K562 (cell line): ENCODE results near the gene ELF2. TPM values are rescaled to one million over a fixed set of nuclear protein-coding genes. Genes with fewer than 3 reads are reported as not detected.
"Not testable (repeated sequence)": the region's sequence is repeated elsewhere in the genome, so short reads cannot be mapped to it uniquely, and the experiment has no call there.

Experiments
- ATAC-seq: fragments of 200-7000 bp; cut with Tn5 transposase; 3 replicates; pipeline ENCODE4 v1.9.1; 2020; ENCODE audit warnings: moderate library complexity
- BruUV-seq: library from RNA; stranded (reverse); fragments of 400-500 nt; replicated peaks from 2 replicates; lab custom pipeline; 2021; lab: Mats Ljungman, UMichigan
- CTCF ChIA-PET: fragments of 300-600 bp; formaldehyde crosslinking; extraction: SDS; loops from one replicate; lab custom pipeline; 2021; ENCODE audit warnings: low intra/inter-chr PET ratio; lab: Yijun Ruan, JAX
- POLR2A ChIA-PET: fragments of 300-600, 350-650 bp; sonication (Branson Sonifier 250); formaldehyde crosslinking; extraction: SDS; loops from one replicate; lab custom pipeline; 2021; ENCODE audit warnings: antibody characterized with exemption, inconsistent platforms; lab: Yijun Ruan, JAX
- DNase-seq, 4 experiments: peaks; one replicate each; pipeline versions ENCODE4 v3.0.0 to v3.0.0-alpha.2; 2011 to 2018; ENCODE audit warnings: low spot score in 3 of 4, mixed read lengths in 3 of 4; ENCODE audit errors: extremely low read depth in 1 of 4
- FAIRE-seq: peaks from 2 replicates; lab custom pipeline; 2011; peaks lifted over from hg19 to GRCh38; lab: Jason Lieb, UNC
- H2AFZ ChIP-seq: 2 replicates; pipeline ENCODE4 v1.6.0; 2011; ENCODE audit warnings: low read depth, low read length, control low read depth, inconsistent platforms
- H3K27ac ChIP-seq: fragments of 200-600 bp; 3 replicates; pipeline ENCODE4 v1.8.0; 2011; ENCODE audit warnings: low read depth, mild to moderate bottlenecking, control low read depth, inconsistent platforms, low read length, moderate library complexity, mixed read lengths; ENCODE audit errors: extremely low read depth
- H3K27me3 ChIP-seq, 2 experiments: fragments of 300-600 bp in 1 of 2; 2 replicates in 1 of 2; 3 replicates in 1 of 2; pipeline versions ENCODE4 v1.6.0 to v1.8.0; 2011; ENCODE audit warnings: inconsistent platforms in 2 of 2, low read length in 2 of 2, mild to moderate bottlenecking in 1 of 2, mixed read lengths in 1 of 2, moderate library complexity in 1 of 2; ENCODE audit not compliant: control insufficient read depth in 2 of 2, insufficient read depth in 2 of 2
- H3K36me3 ChIP-seq: fragments of 300-600 bp; 3 replicates; pipeline ENCODE4 v1.8.0; 2011; ENCODE audit warnings: mild to moderate bottlenecking, low read length, inconsistent platforms; ENCODE audit not compliant: control insufficient read depth, insufficient read depth
- H3K4me1 ChIP-seq, 2 experiments: fragments of 200-600 bp in 1 of 2; replicated peaks in 1 of 2; 2 replicates in 1 of 2; 3 replicates in 1 of 2; pipeline versions ENCODE4 v1.5.1 to v1.8.0; 2011; ENCODE audit warnings: inconsistent platforms in 2 of 2, low read length in 2 of 2, mild to moderate bottlenecking in 1 of 2, mixed read lengths in 1 of 2, moderate library complexity in 1 of 2; ENCODE audit not compliant: control insufficient read depth in 2 of 2, insufficient read depth in 2 of 2
- H3K4me2 ChIP-seq: 2 replicates; pipeline ENCODE4 v1.6.1; 2011; ENCODE audit warnings: low read length, control low read depth, inconsistent platforms, mixed read lengths; ENCODE audit not compliant: insufficient read depth
- H3K4me3 ChIP-seq: fragments of 200-600 bp; sonication (generic), shearing (Covaris generic); 2 replicates; pipeline ENCODE4 v1.5.1; 2016; ENCODE audit warnings: control low read depth, inconsistent platforms
- H3K79me2 ChIP-seq: fragments of 200-600 bp; 3 replicates; pipeline ENCODE4 v1.8.0; 2011; ENCODE audit warnings: low read length, inconsistent platforms; ENCODE audit not compliant: control insufficient read depth, insufficient read depth
- H3K9ac ChIP-seq, 2 experiments: 2 replicates each; pipeline versions ENCODE4 v1.6.0 to v1.6.1; 2011; ENCODE audit warnings: low read depth in 2 of 2, low read length in 2 of 2, control low read depth in 1 of 2, inconsistent platforms in 1 of 2, mild to moderate bottlenecking in 1 of 2, mixed read lengths in 1 of 2; ENCODE audit not compliant: insufficient read depth in 1 of 2
- H3K9me1 ChIP-seq: one replicate; pipeline ENCODE4 v1.6.0; 2011; ENCODE audit warnings: inconsistent platforms, mild to moderate bottlenecking, low read length, moderate library complexity; ENCODE audit not compliant: control insufficient read depth, insufficient read depth
- H3K9me3 ChIP-seq: replicated peaks from 2 replicates; pipeline ENCODE4 v1.5.1; 2011; ENCODE audit warnings: low read depth, low read length, inconsistent platforms; ENCODE audit not compliant: control insufficient read depth, insufficient read depth
- H4K20me1 ChIP-seq: replicated peaks from 2 replicates; pipeline ENCODE4 v1.6.1; 2011; ENCODE audit warnings: low read length, inconsistent platforms, mixed read lengths; ENCODE audit not compliant: control insufficient read depth, insufficient read depth
- DLX4 ChIP-seq: fragments of 250-450 bp; sonication (Bioruptor Pico); IDR thresholded peaks from 2 replicates; pipeline ENCODE4 v1.6.1; 2021; ENCODE audit warnings: mild to moderate bottlenecking
- DNMT1 ChIP-seq: fragments of 450-650 bp; IDR thresholded peaks from 2 replicates; pipeline ENCODE4 v1.6.1; 2016; ENCODE audit warnings: antibody characterized with exemption, mild to moderate bottlenecking
- NR3C1 ChIP-seq: sonication (generic); formaldehyde crosslinking; IDR thresholded peaks from 2 replicates; pipeline ENCODE4 v1.8.1; 2022; ENCODE audit warnings: missing genetic modification reagents
- ZNF121 ChIP-seq: sonication (generic); formaldehyde crosslinking; conservative IDR thresholded peaks from 2 replicates; pipeline ENCODE4 v1.8.0; 2022; ENCODE audit warnings: missing genetic modification reagents
- ZNF41 ChIP-seq: fragments of 250-450 bp; sonication (Bioruptor Pico); conservative IDR thresholded peaks from 2 replicates; pipeline ENCODE4 v1.4.0; 2020; ENCODE audit warnings: mild to moderate bottlenecking
- ZNF586 ChIP-seq: fragments of 450-650 bp; formaldehyde crosslinking; conservative IDR thresholded peaks from 2 replicates; pipeline ENCODE4 v1.4.0; 2020; ENCODE audit warnings: mild to moderate bottlenecking, moderate library complexity
- WGBS: fragments of 100-300 bp; shearing (Covaris generic); methylation state at CpG from one replicate; pipeline ENCODE4 v1.1.6; 2016; ENCODE audit warnings: low coverage, mixed read lengths; ENCODE audit not compliant: insufficient coverage; ENCODE audit errors: missing lambda C conversion rate; 5-methylcytosine and 5-hydroxymethylcytosine counted together
- in situ Hi-C: fragments of 300-500 bp; cut with MboI; formaldehyde crosslinking; loops from 4 replicates; pipeline ENCODE4 v1.15.0; 2018; ENCODE audit warnings: inconsistent platforms, mixed read lengths
- intact Hi-C: fragments of 100-400 bp; cut with micrococcal nuclease; formaldehyde crosslinking; loops from 2 replicates; pipeline ENCODE4 v1.14.2; 2022
- polyA plus RNA-seq, 8 experiments: library from polyadenylated mRNA; depleted of rRNA in 4 of 8; stranded (reverse) in 5 of 8; unstranded in 3 of 8; fragments of >200 nt; fragmentation: Nextera tagmentation in 2 of 8; fragmentation: Illumina TruSeq in 1 of 8; extraction: Ambion mirVana in 2 of 8; extraction: Trizol in 1 of 8; gene quantifications; 2 replicates each; pipeline versions ENCODE4 v1.2.1 to v1.2.3, GENCODE V29; 2011 to 2014; ENCODE audit warnings: inconsistent platforms in 1 of 8, missing spikeins in 1 of 8
- total RNA-seq, 7 experiments: library from RNA; depleted of rRNA in 6 of 7; stranded (reverse); fragments of >200 nt in 6 of 7; fragmentation: Illumina TruSeq in 2 of 7; extraction: Trizol in 2 of 7; gene quantifications; 2 replicates each; pipeline versions ENCODE4 v1.2.1 to v1.2.3, GENCODE V29; 2011 to 2021; ENCODE audit warnings: low replicate concordance in 1 of 7

Gene ELF2
- total and polyA plus RNA-seq, 9 of the 15 experiments (the other 6 are each of a cell fraction or from before 2014, with no cell fraction given): 9.4 to 58.7 (median 41.6) TPM

DNA sequence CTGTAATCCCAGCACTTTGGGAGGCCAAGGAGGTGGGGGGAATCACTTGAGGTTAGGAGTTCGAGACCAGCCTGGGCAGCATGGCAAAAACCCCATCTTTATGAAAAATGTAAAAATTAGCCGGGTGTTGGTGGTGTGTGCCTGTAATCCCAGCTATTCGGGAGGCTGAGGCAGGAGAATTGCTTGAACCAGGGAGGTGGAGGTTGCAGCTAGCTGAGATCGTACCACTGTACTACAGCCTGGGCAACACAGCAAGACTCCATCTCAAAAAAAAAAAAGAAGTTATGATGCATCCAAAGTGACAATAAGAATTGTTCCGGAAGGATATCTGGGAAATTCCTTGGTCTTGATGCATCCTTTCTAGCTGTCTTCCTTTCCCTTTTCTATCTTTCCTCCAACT, 154.2 kb downstream of the ELF2 start:
- TF ChIP-seq DLX4 (CRISPR knock-in tag) (no peak), DNMT1 (no peak), ZNF121 (CRISPR knock-in tag) (peak; percentile 61; the same call in 1 of the 2 replicates), NR3C1 (CRISPR knock-in tag) (no peak), ZNF586 (no peak), ZNF41 (CRISPR knock-in tag) (no peak)
- in situ Hi-C loops (no loop called here), intact Hi-C loops (no loop called here)
- peaks cover 0 to 9% of the 10 kb centered on the region in 2 experiments; a peak in 3 of 5 replicates for H3K4me1 ChIP-seq
- no peak overlapping the region for H3K9ac ChIP-seq
- H2AFZ ChIP-seq: no peak overlapping the region
- BruUV-seq: no TSS peak
- H3K9me3 ChIP-seq: no peaks in the 10 kb centered on the region
- no peaks in the 10 kb centered on the region for H3K27me3 ChIP-seq
- no peak overlapping the region for H3K4me2 ChIP-seq
- H3K27ac ChIP-seq: no peak overlapping the region
- CTCF ChIA-PET: no interaction called here
- FAIRE-seq: no peak
- H3K36me3 ChIP-seq: peaks cover 68% of the 10 kb centered on the region
- 91% methylated on average over 5 of the region's 5 CpGs for WGBS
- no peak overlapping the region for H3K4me3 ChIP-seq
- no peak for DNase-seq
- H3K79me2 ChIP-seq: peaks cover 92% of the 10 kb centered on the region
- POLR2A ChIA-PET: interaction anchor here (0.6 kb wide), 2 partner anchors 168 to 398 kb away, joined by 3 read pairs; no protein-coding TSS in a partner anchor
- ATAC-seq: no peak
- H3K9me1 ChIP-seq: no peaks in the 10 kb centered on the region
- no peaks in the 10 kb centered on the region; the same call in none of the 2 replicates for H4K20me1 ChIP-seq

- CTCF ChIA-PET, intact Hi-C loops, DNase-seq, BruUV-seq, H4K20me1 ChIP-seq, H3K27ac ChIP-seq, ATAC-seq, H3K4me2 ChIP-seq, FAIRE-seq, H3K4me3 ChIP-seq, H3K9ac ChIP-seq, H2AFZ ChIP-seq, in situ Hi-C loops, H3K9me3 ChIP-seq, H3K27me3 ChIP-seq, H3K9me1 ChIP-seq: not testable (repeated sequence)
- peaks cover 66% of the 10 kb centered on the region for H3K36me3 ChIP-seq
- 93% methylated on average over 11 of the region's 12 CpGs for WGBS
- POLR2A ChIA-PET: interaction anchor here (0.7 to 6.6 kb wide), 3 partner anchors 8 to 964 kb away, joined by 3 to 52 read pairs (median 3); no protein-coding TSS in a partner anchor
- H3K79me2 ChIP-seq: peaks cover 98% of the 10 kb centered on the region
- peaks cover 5 to 10% of the 10 kb centered on the region in 2 experiments; a peak in 4 of 5 replicates for H3K4me1 ChIP-seq
Observed at GRCh38 chr4:139021071-139021470, 155.9 kb downstream of the ELF2 start.
